Panc1 (cell line): Measurements from ENCODE around the gene PYDC1.

Source experiments
- POLR2AphosphoS5 ChIP-seq: IDR thresholded peaks from 2 replicates; pipeline ENCODE4 v1.6.1; 2012; ENCODE audit warnings: mild to moderate bottlenecking, low read depth, low read length, moderate library complexity
- SIN3A ChIP-seq: IDR thresholded peaks from 2 replicates; pipeline ENCODE4 v1.6.1; 2012; ENCODE audit warnings: low read depth, mild to moderate bottlenecking, low read length, moderate library complexity, borderline replicate concordance; ENCODE audit not compliant: insufficient read depth
- TCF7L2 ChIP-seq: IDR thresholded peaks from 2 replicates; pipeline ENCODE4 v1.6.1; 2011; ENCODE audit warnings: mild to moderate bottlenecking, low read depth, low read length, inconsistent platforms
- TF ChIP-seq, protein P1 (sequence below): fragments of 450-650 bp; IDR thresholded peaks from 2 replicates; pipeline ENCODE4 v1.5.1; 2017; ENCODE audit warnings: mild to moderate bottlenecking
- TF ChIP-seq, protein P2 (sequence below), 2 experiments: IDR thresholded peaks; 2 replicates each; pipeline ENCODE4 v1.6.1; 2011 to 2012; ENCODE audit warnings: low read depth in 2 of 2, control low read depth in 1 of 2, low read length in 1 of 2, mild to moderate bottlenecking in 1 of 2, moderate library complexity in 1 of 2; ENCODE audit not compliant: insufficient read depth in 1 of 2

DNA sequence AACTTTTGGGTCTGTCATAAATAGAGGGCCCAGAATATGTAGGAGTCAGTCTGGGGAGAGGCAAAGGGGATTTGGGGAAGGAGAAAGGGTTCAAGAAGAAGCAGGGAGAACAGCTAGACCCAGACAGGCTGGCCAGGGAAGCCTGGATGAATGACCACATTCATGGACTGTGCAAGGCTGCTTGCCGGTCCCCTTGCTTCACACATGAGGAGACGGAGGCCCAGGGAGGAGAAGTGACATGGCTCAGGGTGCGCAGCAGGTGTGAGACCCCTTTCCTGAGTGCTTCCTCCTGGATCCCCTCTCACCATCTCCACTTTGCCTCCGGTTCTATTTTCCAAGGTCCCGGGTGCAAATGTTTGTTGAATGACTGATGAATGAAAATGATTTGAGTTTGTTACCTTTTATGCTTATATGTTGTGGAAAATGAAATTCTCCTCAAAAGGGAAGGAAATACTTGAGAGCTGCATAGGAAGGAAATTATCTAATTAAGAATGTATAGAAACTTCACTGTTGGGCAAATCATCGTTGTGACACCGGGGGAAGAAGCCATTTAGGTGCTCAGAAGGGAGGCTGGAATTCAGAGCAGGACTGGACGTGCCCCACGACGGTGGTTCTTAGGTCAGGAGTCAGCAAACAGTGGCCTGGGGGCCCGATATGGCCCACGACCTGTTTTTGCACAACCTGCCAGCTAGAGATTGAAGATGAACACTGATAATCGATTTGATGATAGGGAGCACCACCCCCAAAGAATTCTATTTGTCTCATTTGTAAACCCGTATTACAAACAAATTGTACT lies 43.4 kb upstream of the PYDC1 start:
- TF ChIP-seq, protein P1, sequence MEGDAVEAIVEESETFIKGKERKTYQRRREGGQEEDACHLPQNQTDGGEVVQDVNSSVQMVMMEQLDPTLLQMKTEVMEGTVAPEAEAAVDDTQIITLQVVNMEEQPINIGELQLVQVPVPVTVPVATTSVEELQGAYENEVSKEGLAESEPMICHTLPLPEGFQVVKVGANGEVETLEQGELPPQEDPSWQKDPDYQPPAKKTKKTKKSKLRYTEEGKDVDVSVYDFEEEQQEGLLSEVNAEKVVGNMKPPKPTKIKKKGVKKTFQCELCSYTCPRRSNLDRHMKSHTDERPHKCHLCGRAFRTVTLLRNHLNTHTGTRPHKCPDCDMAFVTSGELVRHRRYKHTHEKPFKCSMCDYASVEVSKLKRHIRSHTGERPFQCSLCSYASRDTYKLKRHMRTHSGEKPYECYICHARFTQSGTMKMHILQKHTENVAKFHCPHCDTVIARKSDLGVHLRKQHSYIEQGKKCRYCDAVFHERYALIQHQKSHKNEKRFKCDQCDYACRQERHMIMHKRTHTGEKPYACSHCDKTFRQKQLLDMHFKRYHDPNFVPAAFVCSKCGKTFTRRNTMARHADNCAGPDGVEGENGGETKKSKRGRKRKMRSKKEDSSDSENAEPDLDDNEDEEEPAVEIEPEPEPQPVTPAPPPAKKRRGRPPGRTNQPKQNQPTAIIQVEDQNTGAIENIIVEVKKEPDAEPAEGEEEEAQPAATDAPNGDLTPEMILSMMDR: no peak
- TF ChIP-seq POLR2AphosphoS5: no peak
- TF ChIP-seq, protein P2, sequence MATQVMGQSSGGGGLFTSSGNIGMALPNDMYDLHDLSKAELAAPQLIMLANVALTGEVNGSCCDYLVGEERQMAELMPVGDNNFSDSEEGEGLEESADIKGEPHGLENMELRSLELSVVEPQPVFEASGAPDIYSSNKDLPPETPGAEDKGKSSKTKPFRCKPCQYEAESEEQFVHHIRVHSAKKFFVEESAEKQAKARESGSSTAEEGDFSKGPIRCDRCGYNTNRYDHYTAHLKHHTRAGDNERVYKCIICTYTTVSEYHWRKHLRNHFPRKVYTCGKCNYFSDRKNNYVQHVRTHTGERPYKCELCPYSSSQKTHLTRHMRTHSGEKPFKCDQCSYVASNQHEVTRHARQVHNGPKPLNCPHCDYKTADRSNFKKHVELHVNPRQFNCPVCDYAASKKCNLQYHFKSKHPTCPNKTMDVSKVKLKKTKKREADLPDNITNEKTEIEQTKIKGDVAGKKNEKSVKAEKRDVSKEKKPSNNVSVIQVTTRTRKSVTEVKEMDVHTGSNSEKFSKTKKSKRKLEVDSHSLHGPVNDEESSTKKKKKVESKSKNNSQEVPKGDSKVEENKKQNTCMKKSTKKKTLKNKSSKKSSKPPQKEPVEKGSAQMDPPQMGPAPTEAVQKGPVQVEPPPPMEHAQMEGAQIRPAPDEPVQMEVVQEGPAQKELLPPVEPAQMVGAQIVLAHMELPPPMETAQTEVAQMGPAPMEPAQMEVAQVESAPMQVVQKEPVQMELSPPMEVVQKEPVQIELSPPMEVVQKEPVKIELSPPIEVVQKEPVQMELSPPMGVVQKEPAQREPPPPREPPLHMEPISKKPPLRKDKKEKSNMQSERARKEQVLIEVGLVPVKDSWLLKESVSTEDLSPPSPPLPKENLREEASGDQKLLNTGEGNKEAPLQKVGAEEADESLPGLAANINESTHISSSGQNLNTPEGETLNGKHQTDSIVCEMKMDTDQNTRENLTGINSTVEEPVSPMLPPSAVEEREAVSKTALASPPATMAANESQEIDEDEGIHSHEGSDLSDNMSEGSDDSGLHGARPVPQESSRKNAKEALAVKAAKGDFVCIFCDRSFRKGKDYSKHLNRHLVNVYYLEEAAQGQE (IDR thresholded peaks at IDR 0.05; ENCODE audit: insufficient read depth in 1 of 2, low read depth in 2 of 2, low read length in 1 of 2): no peak
- TF ChIP-seq TCF7L2: no peak
- TF ChIP-seq SIN3A: no peak
